ENCODE results near the gene TPM4.
"Not testable (repeated sequence)": the region's sequence is repeated elsewhere in the genome, so short reads cannot be mapped to it uniquely, and the experiment has no call there.

TPM4 gene

GRCh38 chr19:16076154-16076957, at the start of gene TPM4:
TPM4 (plus strand) TSS chr19:16076495; CDS start chr19:16076566, 71 bp downstream.
- DNase-seq = peak; percentile 96

- DNase-seq = no peak
Observed at GRCh38 chr19:16026756-16027155, 49.5 kb upstream of the TPM4 start.

DNA sequence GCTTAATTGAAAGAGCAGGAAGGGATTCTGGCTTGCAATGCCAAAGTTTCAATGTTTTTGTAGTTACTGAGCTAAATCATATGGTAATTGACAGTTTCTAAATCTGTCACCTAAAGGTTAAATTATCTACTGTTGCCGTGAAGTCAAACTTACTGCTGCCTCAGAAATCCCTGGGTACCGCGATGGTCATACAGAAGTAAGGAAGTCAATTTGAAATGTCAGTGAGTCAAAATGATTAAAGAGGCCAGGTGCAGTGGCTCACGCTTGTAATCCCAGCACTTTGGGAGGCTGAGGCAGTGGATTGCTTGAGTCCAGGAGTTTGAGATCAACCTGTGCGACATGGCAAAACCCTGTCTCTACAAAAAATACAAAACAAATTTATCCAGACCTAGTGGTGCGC, 48.8 kb upstream of the TPM4 start:
- DNase-seq = no peak

DNA sequence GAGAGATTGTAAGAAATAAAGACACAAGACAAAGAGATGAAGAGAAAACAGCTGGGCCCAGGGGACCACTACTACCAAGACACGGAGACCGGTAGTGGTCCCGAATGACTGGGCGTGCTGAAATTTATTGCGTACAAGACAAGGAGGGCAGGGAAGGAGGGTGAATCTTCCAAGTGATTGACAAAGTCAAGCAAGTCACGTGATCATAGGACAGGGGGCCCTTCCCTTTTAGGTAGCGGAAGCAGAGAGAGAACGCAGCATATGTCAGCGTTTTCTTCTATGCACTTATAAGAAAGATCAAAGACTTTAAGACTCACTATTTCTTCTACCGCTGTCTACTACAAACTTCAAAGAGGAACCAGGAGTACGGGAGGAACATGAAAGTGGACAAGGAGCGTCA, 46.1 kb upstream of the TPM4 start:
- DNase-seq = not testable (repeated sequence)

DNA sequence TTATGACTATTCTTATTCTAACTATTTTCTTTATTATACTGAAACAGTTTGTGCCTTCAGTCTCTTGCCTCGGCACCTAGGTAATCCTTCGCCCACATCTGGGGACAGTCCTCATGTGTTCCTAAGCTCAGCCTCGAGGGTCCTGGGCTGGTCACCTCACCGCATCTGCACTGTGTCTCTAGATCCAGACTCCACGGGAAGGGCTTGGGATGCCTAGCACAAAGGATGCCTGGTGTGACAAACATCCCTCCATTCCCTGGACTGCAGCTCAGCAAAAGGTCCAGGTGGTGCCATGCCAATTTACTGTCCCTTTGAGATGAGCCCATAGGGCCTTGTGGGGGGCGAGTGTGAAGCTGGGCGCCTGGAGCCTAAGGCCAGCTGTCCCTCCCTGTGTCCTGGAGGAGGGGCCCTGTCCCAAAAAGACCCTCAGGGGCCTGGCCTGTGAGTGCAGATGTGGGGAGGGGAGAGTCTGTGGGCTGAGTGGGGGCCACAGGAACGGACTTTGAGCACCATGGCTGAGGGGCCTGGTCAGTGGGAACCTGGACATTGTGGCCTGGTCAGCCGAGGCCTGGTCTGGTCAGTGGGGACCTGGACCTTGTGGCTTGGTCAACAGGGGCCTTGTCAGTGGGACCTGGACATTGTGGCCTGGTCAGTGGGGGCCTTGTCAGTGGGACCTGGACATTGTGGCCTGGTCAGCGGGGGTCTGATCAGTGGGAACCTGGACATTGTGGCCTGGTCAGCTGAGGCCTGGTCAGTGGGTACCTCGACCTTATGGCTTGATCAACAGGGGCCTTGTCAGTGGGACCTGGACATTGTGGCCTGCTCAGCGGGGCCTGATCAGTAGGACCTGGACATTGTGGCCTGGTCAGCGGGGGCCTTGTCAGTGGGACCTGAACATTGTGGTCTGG, 45.1 kb upstream of the TPM4 start:
- DNase-seq = no peak

DNA sequence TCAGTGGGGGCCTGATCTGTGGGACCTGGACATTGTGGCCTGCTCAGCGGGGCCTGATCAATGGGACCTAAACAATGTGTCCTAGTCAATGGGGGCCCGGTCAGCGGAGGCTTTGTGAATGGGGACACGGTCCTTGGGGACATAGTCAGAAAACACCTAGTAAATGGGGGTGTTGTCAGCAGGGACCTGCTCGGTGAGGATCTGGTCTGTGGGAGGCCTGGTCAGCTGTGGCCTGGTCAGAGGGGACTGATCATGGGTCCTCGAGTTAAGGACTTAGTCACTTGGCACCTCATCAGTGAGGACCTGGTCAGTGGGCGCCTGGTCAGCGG, 44.5 kb upstream of the TPM4 start:
- DNase-seq = no peak

- DNase-seq = no peak
Observed at GRCh38 chr19:16032509-16033135, 43.7 kb upstream of the TPM4 start.

GRCh38 chr19:16033136-16033530, 43.2 kb upstream of the TPM4 start:
- DNase-seq = no peak

GRCh38 chr19:16033721-16034120, 42.6 kb upstream of the TPM4 start:
- no peak for DNase-seq

DNA sequence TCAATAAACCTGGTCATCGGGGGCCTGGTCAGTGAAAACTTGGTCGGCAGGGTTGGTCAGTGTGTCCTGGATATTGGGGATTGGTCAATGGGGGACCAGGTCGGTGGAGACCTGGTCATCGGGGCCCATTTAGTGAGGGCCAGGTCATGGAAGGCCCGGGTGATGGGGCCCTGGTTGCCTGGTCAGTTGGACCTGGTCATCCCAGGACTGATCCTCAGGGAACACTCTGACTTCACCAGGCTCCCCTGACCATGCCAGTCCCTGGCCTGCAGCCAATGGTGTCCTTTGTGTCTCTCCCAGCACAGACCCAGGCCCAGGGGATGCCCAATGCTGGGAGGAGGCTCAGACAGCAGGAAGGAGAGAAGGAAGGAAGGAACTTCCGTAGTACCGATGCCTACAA, 42.1 kb upstream of the TPM4 start:
- DNase-seq = no peak

GRCh38 chr19:16034958-16035560, 41.2 kb upstream of the TPM4 start:
- no peak for DNase-seq

DNA sequence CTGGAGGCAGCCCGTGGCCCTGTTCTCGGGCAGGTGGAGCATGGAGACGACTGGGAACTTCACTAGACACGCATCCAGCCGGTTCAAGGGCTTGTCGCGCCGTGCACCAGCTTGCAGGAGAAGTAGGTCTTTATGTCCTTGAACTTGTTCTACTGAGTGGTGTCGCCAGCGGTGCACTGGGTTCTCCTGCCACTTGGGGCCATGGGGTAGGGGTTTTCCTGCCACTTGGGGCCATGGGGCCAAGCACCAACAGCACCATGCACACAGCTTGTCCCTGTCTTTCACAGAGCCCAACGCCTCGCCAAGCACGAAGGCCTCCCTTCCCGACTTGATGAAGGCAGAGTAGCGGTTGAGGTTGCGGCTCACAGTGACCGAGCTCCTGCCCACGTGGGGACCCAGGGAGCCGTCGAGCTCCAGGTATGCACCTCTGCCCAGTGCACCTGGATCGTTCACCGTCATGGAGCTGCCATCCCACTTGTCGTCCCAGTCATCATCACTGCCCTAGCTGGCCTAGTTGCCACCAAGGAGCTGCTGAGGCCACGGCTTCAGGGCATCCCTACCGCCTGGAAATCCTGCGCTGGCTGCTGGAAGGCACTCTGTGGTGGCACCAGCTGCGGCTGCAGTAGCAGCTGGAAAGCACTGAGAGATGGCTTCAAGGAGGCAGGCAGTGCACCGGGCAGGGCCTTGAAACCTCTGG, 40.5 kb upstream of the TPM4 start:
- DNase-seq = no peak

GRCh38 chr19:16036397-16036925, 39.8 kb upstream of the TPM4 start:
- no peak for DNase-seq

GRCh38 chr19:16036941-16037340, 39.4 kb upstream of the TPM4 start:
- DNase-seq = no peak

- DNase-seq = no peak
Observed at GRCh38 chr19:16037424-16038195, 38.7 kb upstream of the TPM4 start.

DNA sequence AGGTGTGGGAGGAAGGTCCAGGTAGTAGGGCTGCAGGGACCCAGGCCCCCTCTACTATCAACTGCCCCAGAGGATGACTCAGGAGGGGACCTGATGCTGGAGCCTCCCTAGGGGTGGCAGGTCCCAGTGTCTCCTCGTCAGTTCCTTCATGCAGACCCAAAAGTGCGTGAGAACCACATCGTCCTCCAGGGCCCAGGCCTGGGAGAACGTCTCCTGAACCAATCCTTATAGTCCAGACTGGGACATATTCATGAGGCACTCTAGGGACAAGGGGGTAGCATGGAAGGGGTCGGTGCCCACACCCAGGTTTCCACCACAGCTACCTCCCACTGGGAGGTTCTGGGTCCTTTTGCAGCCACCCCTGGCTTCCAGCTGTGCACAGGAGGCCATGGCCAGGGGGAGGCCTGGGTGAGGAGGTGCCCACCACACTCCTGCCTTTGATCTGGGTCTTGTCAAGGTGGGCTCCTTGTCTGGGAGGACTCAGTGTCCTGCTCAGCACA, 38.0 kb upstream of the TPM4 start:
- no peak for DNase-seq

DNA sequence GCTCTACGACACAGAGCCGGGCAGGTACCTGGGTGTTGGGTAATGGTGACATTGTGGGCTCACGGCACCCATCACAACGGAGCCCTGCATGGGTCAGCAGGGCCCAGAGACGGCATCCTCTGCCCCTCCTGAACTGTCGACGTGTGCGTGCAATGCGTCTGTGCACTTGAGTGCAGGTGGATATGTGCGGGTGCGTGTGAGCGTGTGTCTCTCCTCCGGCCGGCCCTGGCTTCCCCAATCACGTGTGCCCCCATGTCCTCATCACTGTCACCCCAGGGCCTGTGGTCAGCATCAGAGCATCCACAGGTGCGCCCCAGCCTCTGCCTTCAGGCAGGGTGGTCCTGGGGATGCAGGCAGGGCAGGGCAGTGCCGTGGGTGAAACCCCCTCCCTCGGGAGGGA, 37.2 kb upstream of the TPM4 start:
- no peak for DNase-seq

DNA sequence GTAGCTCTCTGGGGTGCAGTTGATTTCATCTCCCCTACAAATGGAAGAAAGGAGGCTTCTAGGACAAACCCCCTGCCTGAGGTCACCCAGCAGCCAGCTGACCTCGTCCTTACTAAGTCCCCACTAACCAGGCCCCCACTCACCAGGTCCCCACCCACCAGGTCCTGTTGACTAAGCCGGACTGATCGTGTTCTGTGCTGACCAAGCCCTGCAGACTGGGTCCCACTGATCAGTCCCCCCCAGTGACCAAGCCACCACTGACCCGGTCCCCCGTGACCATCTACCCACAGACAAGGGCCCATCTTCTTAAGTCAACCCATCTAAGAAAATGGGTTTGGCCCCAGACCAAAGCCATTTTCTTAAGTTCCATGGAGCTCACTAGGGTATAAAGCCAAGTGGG, 36.8 kb upstream of the TPM4 start:
- no peak for DNase-seq

DNA sequence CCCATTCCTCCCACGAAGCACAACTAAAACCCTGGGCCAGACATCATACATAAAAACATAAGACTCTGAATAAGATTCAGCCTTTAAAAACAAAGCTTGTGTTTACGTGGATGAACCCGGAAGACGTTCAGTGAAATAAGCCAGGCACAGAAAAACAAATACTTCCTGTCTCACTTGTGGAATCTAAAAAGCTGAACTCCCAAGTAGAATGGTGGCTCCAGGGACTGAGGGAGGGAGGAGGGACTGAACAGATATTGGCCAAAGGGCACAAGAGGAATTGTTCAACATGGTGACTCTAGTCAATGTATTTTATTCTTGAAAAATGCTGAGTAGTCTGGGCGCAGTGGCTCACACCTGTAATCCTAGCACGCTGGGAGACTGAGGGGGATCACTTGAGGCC, 35.7 kb upstream of the TPM4 start:
- no peak for DNase-seq

DNA sequence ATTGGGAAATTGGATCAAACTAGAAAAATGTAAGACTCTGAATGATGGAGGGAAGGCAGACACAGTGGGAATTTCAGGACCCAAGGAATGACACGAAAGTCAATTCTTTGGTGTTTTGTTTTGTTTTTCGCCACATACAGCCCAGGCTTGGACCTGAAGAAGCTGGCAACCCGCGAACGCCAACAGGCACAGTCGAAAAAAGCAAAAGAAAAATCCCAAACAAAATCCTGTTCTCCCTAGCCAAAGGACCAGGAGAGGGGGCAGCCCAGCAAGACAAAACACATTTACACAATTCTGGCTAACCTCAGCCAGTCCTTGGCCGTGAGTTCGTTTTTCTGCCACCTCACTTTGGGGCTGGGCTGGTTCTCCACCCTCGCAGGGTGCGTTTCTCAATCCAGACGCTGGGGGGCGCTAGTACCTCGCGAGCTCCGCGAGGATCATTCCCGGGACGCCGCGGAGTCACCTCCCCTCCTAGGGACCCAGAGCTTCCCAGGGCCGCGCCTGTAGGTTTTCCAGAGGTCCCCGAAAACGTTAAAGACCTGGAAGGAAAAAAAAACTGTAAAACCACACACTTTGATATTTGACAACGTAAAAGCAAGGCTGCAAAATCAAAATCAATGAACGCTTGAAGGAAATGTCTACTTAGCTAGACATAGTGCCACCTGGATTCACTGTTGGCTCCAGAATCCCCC, 34.9 kb upstream of the TPM4 start:
- DNase-seq = peak; percentile 93

GRCh38 chr19:16041991-16042386, 34.3 kb upstream of the TPM4 start:
- DNase-seq = no peak
